Lower lobe of right lung (tissue), 2 donors: Measurements from ENCODE around the gene ESPN. TPM values are rescaled to one million over a fixed set of nuclear protein-coding genes. Genes with fewer than 3 reads are reported as not detected.
A peak's percentile ranks its signal among the peaks of the same experiment; 100 is the strongest.

Experiments used
- ATAC-seq, 2 donors: fragments of 200-7000 bp; cut with Tn5 transposase; one replicate each; pipeline ENCODE4 v1.9.1; 2020 to 2022; ENCODE audit warnings: mild to moderate bottlenecking in 2 of 2, moderate library complexity in 2 of 2
- DNase-seq: peaks from one replicate; pipeline ENCODE4 v3.0.0-alpha.2; 2020
- H3K27ac ChIP-seq: fragments of 200-600 bp; one replicate; pipeline ENCODE4 v1.8.0; 2022
- H3K27me3 ChIP-seq: fragments of 200-600 bp; one replicate; pipeline ENCODE4 v1.8.0; 2022; ENCODE audit warnings: low read depth
- H3K36me3 ChIP-seq: fragments of 200-600 bp; one replicate; pipeline ENCODE4 v1.8.0; 2022; ENCODE audit warnings: mild to moderate bottlenecking
- H3K4me1 ChIP-seq: fragments of 200-600 bp; one replicate; pipeline ENCODE4 v1.8.0; 2022
- H3K4me3 ChIP-seq: fragments of 200-600 bp; one replicate; pipeline ENCODE4 v1.8.0; 2022; ENCODE audit warnings: mild to moderate bottlenecking
- H3K9me3 ChIP-seq: fragments of 200-600 bp; one replicate; pipeline ENCODE4 v1.8.0; 2022
- CTCF ChIP-seq: fragments of 200-600 bp; IDR thresholded peaks from one replicate; pipeline ENCODE4 v1.8.0; 2022; ENCODE audit warnings: antibody characterized with exemption, mild to moderate bottlenecking
- intact Hi-C: fragments of 100-400 bp; cut with DNase I; formaldehyde crosslinking; loops from one replicate; pipeline ENCODE4 v1.11.0; 2022
- microRNA-seq: library from miRNA; unstranded; fragments of <30 nt; microRNA quantifications from one replicate; pipeline ENCODE4 v1.2.0, GENCODE V29; 2020; ENCODE audit warnings: borderline number of aligned reads
- total RNA-seq: library from RNA; stranded (reverse); fragmentation: NEBNext Ultra II Directional; extraction: Animal tissue kit (Norgen Biotek cat#: 25700); gene quantifications from one replicate; pipeline ENCODE4 v1.2.1, GENCODE V29; 2021
- donor health status: DM: no; HTN: yes; CAD: no; lungs with severe emphysema.

The ESPN gene
- total RNA-seq, 1 donor from 2014 or later, result 8.3 TPM

DNA sequence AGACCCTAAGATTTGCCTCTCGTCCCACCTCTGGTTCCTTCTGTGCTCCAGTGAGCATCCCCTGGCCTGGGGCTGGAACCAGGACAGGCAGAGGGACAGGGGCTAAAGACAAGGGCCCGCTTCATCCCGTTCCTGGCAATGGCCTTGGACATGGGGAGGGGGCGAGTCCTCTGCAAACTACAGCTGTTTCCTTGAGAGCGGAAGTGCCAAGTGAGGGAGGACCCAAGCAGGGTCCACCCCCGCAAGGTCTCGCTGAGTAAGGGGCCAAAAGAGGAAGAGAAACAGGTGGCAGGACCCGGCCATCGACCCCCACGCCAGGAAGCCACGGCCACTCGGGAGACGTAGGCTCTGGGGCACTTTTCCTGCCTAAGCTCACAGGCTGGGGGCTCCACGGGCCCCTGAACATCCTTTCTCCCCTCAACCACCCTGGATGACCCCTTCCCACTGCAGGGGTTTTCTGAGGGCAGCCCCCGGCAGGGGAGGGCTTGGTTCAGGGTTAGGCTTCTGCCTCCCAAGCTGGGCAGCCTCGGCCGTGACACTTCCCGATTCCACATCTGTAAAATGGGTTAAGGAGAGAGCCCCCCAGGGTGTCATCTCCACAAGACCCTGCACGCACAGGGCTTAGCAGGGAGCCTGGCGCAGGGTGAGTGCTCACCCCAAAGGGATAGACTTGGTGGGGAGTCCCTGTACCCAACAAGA is 84.8 kb downstream of the ESPN start:
- ATAC-seq (no peak), DNase-seq (no peak)
- Histone ChIP-seq H3K27ac (no peak overlapping the region), H3K36me3 (no peaks in the 10 kb centered on the region), H3K9me3 (no peaks in the 10 kb centered on the region), H3K4me1 (no peaks in the 10 kb centered on the region), H3K27me3 (no peaks in the 10 kb centered on the region), H3K4me3 (no peak overlapping the region)
- no peak for TF ChIP-seq CTCF
- intact Hi-C loops, result no loop called here

GRCh38 chr1:6509919-6510291 is 85.3 kb downstream of the ESPN start:
- H3K27me3 ChIP-seq, result no peaks in the 10 kb centered on the region
- H3K4me1 ChIP-seq, result no peaks in the 10 kb centered on the region
- ATAC-seq (peak; percentile 64 to 68), DNase-seq (peak; percentile 71)
- no peak overlapping the region for H3K27ac ChIP-seq
- TF ChIP-seq CTCF, result no peak
- no peak overlapping the region for H3K4me3 ChIP-seq
- H3K9me3 ChIP-seq, result no peaks in the 10 kb centered on the region
- H3K36me3 ChIP-seq, result no peaks in the 10 kb centered on the region
- intact Hi-C loops, result no loop called here

GRCh38 chr1:6510493-6510892 is 85.9 kb downstream of the ESPN start:
- H3K27ac ChIP-seq, result no peak overlapping the region
- no peak for DNase-seq

More at GRCh38 chr1:6510493-6510892, 85.9 kb downstream of the ESPN start:
- no peak overlapping the region for H3K4me3 ChIP-seq
- no peaks in the 10 kb centered on the region for H3K27me3 ChIP-seq
- no peaks in the 10 kb centered on the region for H3K36me3 ChIP-seq
- H3K4me1 ChIP-seq, result no peaks in the 10 kb centered on the region
- ATAC-seq, result no peak
- TF ChIP-seq CTCF, result no peak
- intact Hi-C loops, result no loop called here
- no peaks in the 10 kb centered on the region for H3K9me3 ChIP-seq

Small RNAs within 50 kb of the gene (microRNA-seq; reads per million reads assigned to microRNA genes)
- gene MIR4252, result not detected

Other genes starting within 250 kb of the ESPN start
- 0.56 TPM for gene CHD5, start 244.5 kb upstream of the ESPN start, total RNA-seq
- 317 TPM for gene RPL22, start 225.2 kb upstream of the ESPN start, total RNA-seq
- gene RNF207, start 218.7 kb upstream of the ESPN start, total RNA-seq, result 14.0 TPM
- gene ICMT, start 188.8 kb upstream of the ESPN start, total RNA-seq, result 49.0 TPM
- not detected for gene HES3, start 180.6 kb upstream of the ESPN start, total RNA-seq
- 16.6 TPM for gene GPR153, start 163.7 kb upstream of the ESPN start, total RNA-seq
- gene ACOT7, start 31.0 kb upstream of the ESPN start, total RNA-seq, result 28.5 TPM
- gene HES2, start 4.9 kb upstream of the ESPN start, total RNA-seq, result 6.4 TPM
- gene TNFRSF25, start 41.4 kb downstream of the ESPN start, total RNA-seq, result 8.2 TPM
- 9.5 TPM for gene PLEKHG5, start 66.9 kb downstream of the ESPN start, total RNA-seq
- 19.4 TPM for gene NOL9, start 129.7 kb downstream of the ESPN start, total RNA-seq
- gene TAS1R1, start 130.5 kb downstream of the ESPN start, total RNA-seq, result 0.27 TPM
- gene ZBTB48, start 155.2 kb downstream of the ESPN start, total RNA-seq, result 36.5 TPM
- 22.6 TPM for gene KLHL21, start 178.1 kb downstream of the ESPN start, total RNA-seq
- 10.2 TPM for gene PHF13, start 189.0 kb downstream of the ESPN start, total RNA-seq
- 15.7 TPM for gene THAP3, start 200.1 kb downstream of the ESPN start, total RNA-seq